ENCODE results near the gene AUTS2. TPM values are rescaled to one million over a fixed set of nuclear protein-coding genes. Genes with fewer than 3 reads are reported as not detected.

The AUTS2 gene
- total and polyA plus RNA-seq, 9 of the 15 experiments (the other 6 are each of a cell fraction or from before 2014, with no cell fraction given) = 0.58 TPM; not detected in 8

GRCh38 chr7:70657989-70658632, 1059.8 kb downstream of the AUTS2 start (continued):
- TF ChIP-seq BCLAF1 (IDR thresholded peaks at IDR 0.05; ENCODE audit: borderline replicate concordance in 1 of 2, control insufficient read depth in 1 of 2, low read depth in 2 of 2, low read length in 1 of 2) = no peak
- no peak for TF ChIP-seq MYC (IDR thresholded peaks at IDR 0.05; ENCODE audit: low read depth, low read length)
- no peak for TF ChIP-seq MYC (CRISPR knock-in tag; IDR thresholded peaks at IDR 0.05; ENCODE audit: borderline replicate concordance, low read depth)
- TF ChIP-seq ZFX (CRISPR knock-in tag; IDR thresholded peaks at IDR 0.05) = no peak
- TF ChIP-seq TAF9B (IDR thresholded peaks at IDR 0.05; ENCODE audit: partially characterized antibody) = no peak
- no peak for TF ChIP-seq SIN3B (IDR thresholded peaks at IDR 0.05; ENCODE audit: low read depth)

- CTCF ChIA-PET (ENCODE audit: low intra/inter-chr PET ratio) = no interaction called here
- H3K9ac ChIP-seq (ENCODE audit: insufficient read depth in 1 of 2, low read depth in 2 of 2, low read length in 2 of 2) = no peak overlapping the region
- no peak overlapping the region for H3K27ac ChIP-seq (ENCODE audit: extremely low read depth, low read depth, low read length)
- under 1% methylated on average over 8 of the region's 8 CpGs for WGBS (ENCODE audit: insufficient coverage, low coverage, missing lambda C conversion rate)
- H3K9me1 ChIP-seq (ENCODE audit: control insufficient read depth, insufficient read depth, low read length) = no peaks in the 10 kb centered on the region
- H3K79me2 ChIP-seq (ENCODE audit: control insufficient read depth, insufficient read depth, low read length) = no peaks in the 10 kb centered on the region
- no peak overlapping the region for H2AFZ ChIP-seq (ENCODE audit: low read depth, low read length)
- intact Hi-C loops (cut with micrococcal nuclease) (no loop called here), in situ Hi-C loops (cut with MboI) (no loop called here)
- POLR2A ChIA-PET = interaction anchor here (1.0 to 1.2 kb wide), 2 partner anchors 11 to 28 kb away, joined by 3 to 5 read pairs; no protein-coding TSS in a partner anchor
- H3K9me3 ChIP-seq (replicated peaks; ENCODE audit: control insufficient read depth, insufficient read depth, low read depth, low read length) = no peaks in the 10 kb centered on the region
- ATAC-seq (no peak), FAIRE-seq (no peak), DNase-seq (ENCODE audit: extremely low read depth in 1 of 4, low spot score in 3 of 4) (no peak)
- no peaks in the 10 kb centered on the region; the same call in 1 of the 2 replicates for H4K20me1 ChIP-seq (replicated peaks; ENCODE audit: control insufficient read depth, insufficient read depth, low read length)
- peaks cover 9 to 36% of the 10 kb centered on the region in 2 experiments; a peak in 3 of 5 replicates for H3K27me3 ChIP-seq (ENCODE audit: control insufficient read depth in 2 of 2, insufficient read depth in 2 of 2, low read length in 2 of 2)
- no TSS peak for BruUV-seq (replicated peaks)
- no peaks in the 10 kb centered on the region for H3K36me3 ChIP-seq (ENCODE audit: control insufficient read depth, insufficient read depth, low read length)
- no peaks in the 10 kb centered on the region for H3K4me1 ChIP-seq (replicated peaks in 1 of 2; ENCODE audit: control insufficient read depth in 2 of 2, insufficient read depth in 2 of 2, low read length in 2 of 2)
- H3K4me3 ChIP-seq = no peak overlapping the region
- H3K4me2 ChIP-seq (ENCODE audit: insufficient read depth, low read length) = no peak overlapping the region
- TF ChIP-seq E2F6 (IDR thresholded peaks at IDR 0.05; ENCODE audit: borderline replicate concordance in 1 of 2, extremely low read depth in 1 of 2, insufficient read depth in 1 of 2, insufficient read length in 1 of 2, low read depth in 1 of 2, low read length in 1 of 2, poor library complexity in 1 of 2, severe bottlenecking in 1 of 2) (no peak), MYNN (IDR thresholded peaks at IDR 0.05) (no peak), MYNN (CRISPR knock-in tag; IDR thresholded peaks at IDR 0.05) (no peak), ATF3 (IDR thresholded peaks at IDR 0.05) (no peak), ATF3 (CRISPR knock-in tag; conservative IDR thresholded peaks at IDR 0.05) (no peak), RBBP5 (IDR thresholded peaks at IDR 0.05; ENCODE audit: borderline replicate concordance, insufficient read depth, low read length, poor library complexity, severe bottlenecking) (no peak), ZNF717 (CRISPR knock-in tag; IDR thresholded peaks at IDR 0.05) (no peak), ILF3 (IDR thresholded peaks at IDR 0.05; ENCODE audit: borderline replicate concordance) (no peak)
Observed at GRCh38 chr7:70659263-70659662, 1061.0 kb downstream of the AUTS2 start.
